HCT116 (cell line): Measurements from ENCODE around the gene RTF1. TPM values are rescaled to one million over a fixed set of nuclear protein-coding genes. Genes with fewer than 3 reads are reported as not detected.

Experiments used
- ATAC-seq: fragments of 200-7000 bp; cut with Tn5 transposase; 2 replicates; pipeline ENCODE4 v1.9.1; 2020; ENCODE audit warnings: mild to moderate bottlenecking, moderate library complexity
- BruUV-seq: library from RNA; stranded (reverse); fragments of 400-500 nt; replicated peaks from 2 replicates; lab custom pipeline; 2021; lab: Mats Ljungman, UMichigan
- CTCF ChIA-PET: fragments of 300-600 bp; sonication (Branson Sonifier 250); formaldehyde crosslinking; loops from one replicate; lab custom pipeline; 2021; ENCODE audit warnings: antibody characterized with exemption; lab: Charles Lee
- POLR2A ChIA-PET: fragments of 300-600, 350-600 bp; sonication (Branson Sonifier 250); formaldehyde crosslinking; loops from one replicate; lab custom pipeline; 2021; ENCODE audit warnings: antibody characterized with exemption; lab: Charles Lee
- RAD21 ChIA-PET, 2 experiments: fragments of 300-600 bp; sonication (Branson Sonifier 250); formaldehyde crosslinking; loops; one replicate each; lab custom pipeline; 2023; ENCODE audit warnings: low total read pairs in 2 of 2; ENCODE audit not compliant: uncharacterized antibody in 2 of 2, unreplicated experiment in 2 of 2, low non-redundant PET in 1 of 2; lab: Charles Lee
- DNase-seq: peaks from one replicate; pipeline ENCODE4 v3.0.0-alpha.2; 2010; ENCODE audit warnings: low read depth, low spot score
- H2AFZ ChIP-seq: fragments of 200-600 bp; shearing (Covaris generic), sonication (generic); 2 replicates; pipeline ENCODE4 v1.6.1; 2017; ENCODE audit warnings: low read depth, mixed run types, mixed read lengths, antibody characterized with exemption, low read length; ENCODE audit not compliant: poor library complexity, severe bottlenecking
- H3K27ac ChIP-seq: 2 replicates; pipeline ENCODE4 v1.5.1; 2012; ENCODE audit warnings: low read depth, low read length
- H3K27me3 ChIP-seq: fragments of 200-600 bp; sonication (generic); 2 replicates; pipeline ENCODE4 v1.6.1; 2016; ENCODE audit warnings: mixed run types, low read length, mixed read lengths; ENCODE audit not compliant: insufficient read depth
- H3K36me3 ChIP-seq, 2 experiments: fragments of 200-500 bp in 1 of 2; fragments of 200-600 bp in 1 of 2; sonication (Bioruptor generic) in 1 of 2; sonication (generic) in 1 of 2; 2 replicates each; pipeline versions ENCODE4 v1.5.1 to v1.6.1; 2014 to 2016; ENCODE audit warnings: low read length in 2 of 2, inconsistent platforms in 1 of 2, mixed read lengths in 1 of 2, mixed run types in 1 of 2; ENCODE audit not compliant: insufficient read depth in 2 of 2, control insufficient read depth in 1 of 2
- H3K4me1 ChIP-seq, 2 experiments: fragments of 200-600 bp in 1 of 2; sonication (generic) in 1 of 2; 2 replicates each; pipeline versions ENCODE4 v1.5.1 to v1.6.1; 2012 to 2017; ENCODE audit warnings: low read length in 2 of 2, inconsistent platforms in 1 of 2, mild to moderate bottlenecking in 1 of 2, mixed read lengths in 1 of 2, mixed run types in 1 of 2, moderate library complexity in 1 of 2; ENCODE audit not compliant: insufficient read depth in 2 of 2, control insufficient read depth in 1 of 2
- H3K4me2 ChIP-seq: fragments of 200-600 bp; sonication (generic); 2 replicates; pipeline ENCODE4 v1.6.1; 2017; ENCODE audit warnings: mixed run types, low read length, mixed read lengths
- H3K4me3 ChIP-seq, 2 experiments: fragments of 200-600 bp in 1 of 2; sonication (generic) in 1 of 2; replicated peaks in 1 of 2; 2 replicates each; pipeline ENCODE4 v1.5.1; 2011 to 2016; ENCODE audit warnings: low read length in 2 of 2, control low read depth in 1 of 2, low read depth in 1 of 2, mild to moderate bottlenecking in 1 of 2, mixed read lengths in 1 of 2, mixed run types in 1 of 2
- H3K79me2 ChIP-seq: fragments of 200-600 bp; sonication (generic); 2 replicates; pipeline ENCODE4 v1.6.1; 2017; ENCODE audit warnings: mild to moderate bottlenecking, mixed run types, low read length, moderate library complexity, mixed read lengths; ENCODE audit not compliant: insufficient read depth
- H3K9ac ChIP-seq: fragments of 200-600 bp; sonication (generic); 2 replicates; pipeline ENCODE4 v1.6.1; 2016; ENCODE audit warnings: low read length, mixed read lengths
- H3K9me2 ChIP-seq: fragments of 200-600 bp; sonication (generic), shearing (Covaris generic); 2 replicates; pipeline ENCODE4 v1.6.1; 2017; ENCODE audit warnings: mixed run types, mild to moderate bottlenecking, moderate library complexity; ENCODE audit not compliant: insufficient read depth
- H3K9me3 ChIP-seq, 2 experiments: fragments of 200-500 bp in 1 of 2; fragments of 200-600 bp in 1 of 2; sonication (Bioruptor generic) in 1 of 2; sonication (generic) in 1 of 2; 2 replicates each; pipeline ENCODE4 v1.6.1; 2014 to 2017; ENCODE audit warnings: low read length in 2 of 2, mixed read lengths in 2 of 2, inconsistent platforms in 1 of 2, low read depth in 1 of 2, mild to moderate bottlenecking in 1 of 2, mixed run types in 1 of 2, moderate library complexity in 1 of 2; ENCODE audit not compliant: control insufficient read depth in 1 of 2, insufficient read depth in 1 of 2
- H4K20me1 ChIP-seq: fragments of 200-600 bp; sonication (generic), shearing (Covaris generic); 2 replicates; pipeline ENCODE4 v1.6.1; 2017; ENCODE audit warnings: mixed run types, mild to moderate bottlenecking, moderate library complexity; ENCODE audit not compliant: insufficient read depth
- ELF1 ChIP-seq: IDR thresholded peaks from 2 replicates; pipeline ENCODE4 v1.6.1; 2012; ENCODE audit warnings: low read depth, borderline replicate concordance
- EZH2 ChIP-seq: fragments of 200-600 bp; sonication (generic); IDR thresholded peaks from 2 replicates; pipeline ENCODE4 v1.6.1; 2017; ENCODE audit warnings: antibody characterized with exemption, mixed run types
- EZH2phosphoT487 ChIP-seq: fragments of 200-600 bp; IDR thresholded peaks from 2 replicates; pipeline ENCODE4 v1.6.1; 2018; ENCODE audit warnings: antibody characterized with exemption, borderline replicate concordance
- SIN3A ChIP-seq: IDR thresholded peaks from 2 replicates; pipeline ENCODE4 v1.6.1; 2012; ENCODE audit warnings: low read depth
- SRF ChIP-seq: IDR thresholded peaks from 2 replicates; pipeline ENCODE4 v1.6.1; 2012; ENCODE audit warnings: low read depth
- TCF7L2 ChIP-seq: IDR thresholded peaks from 2 replicates; pipeline ENCODE4 v1.7.0; 2011; ENCODE audit warnings: borderline replicate concordance, inconsistent platforms; ENCODE audit not compliant: insufficient read depth, insufficient read length; ENCODE audit errors: extremely low read depth
- YY1 ChIP-seq: IDR thresholded peaks from 2 replicates; pipeline ENCODE4 v1.6.1; 2011; ENCODE audit warnings: low read length, low read depth, moderate library complexity, mild to moderate bottlenecking; ENCODE audit not compliant: insufficient replicate concordance; ENCODE audit errors: extremely low read depth
- ZFX ChIP-seq: fragments of 450-650 bp; IDR thresholded peaks from 2 replicates; pipeline ENCODE4 v1.6.1; 2017
- intact Hi-C: fragments of 100-400 bp; cut with micrococcal nuclease; formaldehyde crosslinking; loops from 2 replicates; pipeline ENCODE4 v1.10.0; 2022
- total RNA-seq: library from RNA; stranded (reverse); gene quantifications from one replicate; pipeline ENCODE4 v1.2.1, GENCODE V29; 2021; ENCODE audit not compliant: unreplicated experiment
- TF ChIP-seq, protein P1 (sequence below): IDR thresholded peaks from 2 replicates; pipeline ENCODE4 v1.6.1; 2012; ENCODE audit warnings: low read depth
- TF ChIP-seq, protein P2 (sequence below): IDR thresholded peaks from 2 replicates; pipeline ENCODE4 v1.6.1; 2011; ENCODE audit warnings: mild to moderate bottlenecking, low read length, moderate library complexity; ENCODE audit not compliant: insufficient replicate concordance; ENCODE audit errors: extremely low read depth
- TF ChIP-seq, protein P3 (sequence below): IDR thresholded peaks from 2 replicates; pipeline ENCODE4 v1.6.1; 2012
- TF ChIP-seq, protein P4 (sequence below): IDR thresholded peaks from 2 replicates; pipeline ENCODE4 v1.6.1; 2012

Gene RTF1
- total RNA-seq, 1 experiment from 2014 or later, result 27.5 TPM

DNA sequence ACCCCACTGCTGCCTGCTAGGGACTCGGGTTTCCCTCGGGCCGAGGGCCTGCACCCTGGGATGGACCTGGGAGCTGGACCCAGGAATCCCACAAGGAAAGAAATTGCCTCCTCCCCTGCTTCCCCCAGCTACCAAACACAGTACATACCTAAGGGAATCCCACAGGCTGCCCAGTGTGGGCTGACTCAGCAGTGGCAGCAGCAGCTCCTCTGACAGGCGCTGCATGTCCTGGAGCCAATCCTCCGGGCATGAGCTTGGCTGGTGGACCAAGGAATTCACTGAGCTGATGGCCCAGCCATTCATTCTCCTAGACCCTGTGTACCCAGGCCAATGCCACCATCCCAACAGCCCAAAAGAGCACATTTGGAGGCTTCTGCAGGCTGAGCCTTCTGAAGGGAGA lies 106.2 kb downstream of the RTF1 start (continued):
- TF ChIP-seq, protein P1, sequence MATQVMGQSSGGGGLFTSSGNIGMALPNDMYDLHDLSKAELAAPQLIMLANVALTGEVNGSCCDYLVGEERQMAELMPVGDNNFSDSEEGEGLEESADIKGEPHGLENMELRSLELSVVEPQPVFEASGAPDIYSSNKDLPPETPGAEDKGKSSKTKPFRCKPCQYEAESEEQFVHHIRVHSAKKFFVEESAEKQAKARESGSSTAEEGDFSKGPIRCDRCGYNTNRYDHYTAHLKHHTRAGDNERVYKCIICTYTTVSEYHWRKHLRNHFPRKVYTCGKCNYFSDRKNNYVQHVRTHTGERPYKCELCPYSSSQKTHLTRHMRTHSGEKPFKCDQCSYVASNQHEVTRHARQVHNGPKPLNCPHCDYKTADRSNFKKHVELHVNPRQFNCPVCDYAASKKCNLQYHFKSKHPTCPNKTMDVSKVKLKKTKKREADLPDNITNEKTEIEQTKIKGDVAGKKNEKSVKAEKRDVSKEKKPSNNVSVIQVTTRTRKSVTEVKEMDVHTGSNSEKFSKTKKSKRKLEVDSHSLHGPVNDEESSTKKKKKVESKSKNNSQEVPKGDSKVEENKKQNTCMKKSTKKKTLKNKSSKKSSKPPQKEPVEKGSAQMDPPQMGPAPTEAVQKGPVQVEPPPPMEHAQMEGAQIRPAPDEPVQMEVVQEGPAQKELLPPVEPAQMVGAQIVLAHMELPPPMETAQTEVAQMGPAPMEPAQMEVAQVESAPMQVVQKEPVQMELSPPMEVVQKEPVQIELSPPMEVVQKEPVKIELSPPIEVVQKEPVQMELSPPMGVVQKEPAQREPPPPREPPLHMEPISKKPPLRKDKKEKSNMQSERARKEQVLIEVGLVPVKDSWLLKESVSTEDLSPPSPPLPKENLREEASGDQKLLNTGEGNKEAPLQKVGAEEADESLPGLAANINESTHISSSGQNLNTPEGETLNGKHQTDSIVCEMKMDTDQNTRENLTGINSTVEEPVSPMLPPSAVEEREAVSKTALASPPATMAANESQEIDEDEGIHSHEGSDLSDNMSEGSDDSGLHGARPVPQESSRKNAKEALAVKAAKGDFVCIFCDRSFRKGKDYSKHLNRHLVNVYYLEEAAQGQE, result no peak
- TF ChIP-seq, protein P2, sequence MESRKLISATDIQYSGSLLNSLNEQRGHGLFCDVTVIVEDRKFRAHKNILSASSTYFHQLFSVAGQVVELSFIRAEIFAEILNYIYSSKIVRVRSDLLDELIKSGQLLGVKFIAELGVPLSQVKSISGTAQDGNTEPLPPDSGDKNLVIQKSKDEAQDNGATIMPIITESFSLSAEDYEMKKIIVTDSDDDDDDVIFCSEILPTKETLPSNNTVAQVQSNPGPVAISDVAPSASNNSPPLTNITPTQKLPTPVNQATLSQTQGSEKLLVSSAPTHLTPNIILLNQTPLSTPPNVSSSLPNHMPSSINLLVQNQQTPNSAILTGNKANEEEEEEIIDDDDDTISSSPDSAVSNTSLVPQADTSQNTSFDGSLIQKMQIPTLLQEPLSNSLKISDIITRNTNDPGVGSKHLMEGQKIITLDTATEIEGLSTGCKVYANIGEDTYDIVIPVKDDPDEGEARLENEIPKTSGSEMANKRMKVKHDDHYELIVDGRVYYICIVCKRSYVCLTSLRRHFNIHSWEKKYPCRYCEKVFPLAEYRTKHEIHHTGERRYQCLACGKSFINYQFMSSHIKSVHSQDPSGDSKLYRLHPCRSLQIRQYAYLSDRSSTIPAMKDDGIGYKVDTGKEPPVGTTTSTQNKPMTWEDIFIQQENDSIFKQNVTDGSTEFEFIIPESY, result no peak
- TF ChIP-seq SRF (no peak), SIN3A (no peak), ELF1 (no peak)

DNA sequence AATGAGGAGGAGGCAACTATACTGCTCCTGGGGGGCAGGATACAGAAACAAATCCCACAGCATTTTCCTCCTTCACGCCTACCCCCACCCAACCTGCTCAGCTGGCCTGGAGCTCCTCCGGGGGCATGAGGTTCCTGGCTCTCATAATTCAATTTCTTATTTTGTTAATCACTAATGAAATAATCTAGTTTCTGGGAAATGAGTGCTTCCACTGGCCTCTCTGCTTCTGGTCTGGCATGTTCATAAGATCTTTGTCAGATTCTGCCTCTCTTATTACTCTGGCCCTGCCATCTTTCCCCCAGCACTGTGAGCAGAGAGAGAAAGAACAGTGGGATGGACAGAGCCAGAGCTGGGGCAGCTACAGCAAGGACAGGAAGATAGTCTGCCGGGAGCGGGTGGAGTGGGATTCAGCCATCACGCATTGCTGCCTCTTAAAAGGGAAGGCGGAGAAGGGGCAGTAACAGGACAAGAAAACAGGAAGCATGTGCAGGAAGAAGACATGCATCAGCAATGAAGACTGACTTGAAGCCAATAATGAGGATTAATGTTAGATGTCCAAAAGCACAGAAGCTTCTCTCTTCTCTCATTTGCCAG lies 113.6 kb downstream of the RTF1 start:
- no peak for DNase-seq
- BruUV-seq, result no TSS peak
- ChIA-PET CTCF (no interaction called here), RAD21 (no interaction called here), POLR2A (no interaction called here)
- no peaks in the 10 kb centered on the region for H3K79me2 ChIP-seq
- H3K4me2 ChIP-seq, result no peak overlapping the region
- H3K27ac ChIP-seq, result no peak overlapping the region
- H3K4me1 ChIP-seq, result no peaks in the 10 kb centered on the region
- no peak overlapping the region for H3K4me3 ChIP-seq
- H3K27me3 ChIP-seq, result no peaks in the 10 kb centered on the region
- no peak overlapping the region for H3K9ac ChIP-seq
- TF ChIP-seq EZH2phosphoT487 (no peak), SRF (no peak), ZFX (no peak), TCF7L2 (no peak), EZH2 (no peak), SIN3A (no peak), YY1 (no peak)
- TF ChIP-seq, protein P3, sequence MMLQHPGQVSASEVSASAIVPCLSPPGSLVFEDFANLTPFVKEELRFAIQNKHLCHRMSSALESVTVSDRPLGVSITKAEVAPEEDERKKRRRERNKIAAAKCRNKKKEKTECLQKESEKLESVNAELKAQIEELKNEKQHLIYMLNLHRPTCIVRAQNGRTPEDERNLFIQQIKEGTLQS, result no peak
- TF ChIP-seq, protein P4, sequence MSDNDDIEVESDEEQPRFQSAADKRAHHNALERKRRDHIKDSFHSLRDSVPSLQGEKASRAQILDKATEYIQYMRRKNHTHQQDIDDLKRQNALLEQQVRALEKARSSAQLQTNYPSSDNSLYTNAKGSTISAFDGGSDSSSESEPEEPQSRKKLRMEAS, result no peak
- ATAC-seq, result no peak
- H4K20me1 ChIP-seq, result no peaks in the 10 kb centered on the region
- H3K9me2 ChIP-seq, result no peaks in the 10 kb centered on the region
- no peaks in the 10 kb centered on the region for H3K9me3 ChIP-seq
- peaks cover 37% of the 10 kb centered on the region in 2 experiments; a peak in 3 of 4 replicates for H3K36me3 ChIP-seq
- intact Hi-C loops, result no loop called here
- H2AFZ ChIP-seq, result no peak overlapping the region
